ENCODE data around the gene KCNJ14.

Gene KCNJ14

GRCh38 chr19:48506138-48506733 lies 50.9 kb downstream of the KCNJ14 start:
- TF ChIP-seq POLR2AphosphoS5 (IDR thresholded peaks at IDR 0.05; ENCODE audit: low read depth, low read length) (no peak), TAF1 (IDR thresholded peaks at IDR 0.05; ENCODE audit: borderline replicate concordance, low read depth, low read length) (no peak), POLR2A (IDR thresholded peaks at IDR 0.05; ENCODE audit: low read depth, low read length) (no peak)
- no peak for FAIRE-seq
- peak; percentile 42 for DNase-seq (ENCODE audit: insufficient read length)

DNA sequence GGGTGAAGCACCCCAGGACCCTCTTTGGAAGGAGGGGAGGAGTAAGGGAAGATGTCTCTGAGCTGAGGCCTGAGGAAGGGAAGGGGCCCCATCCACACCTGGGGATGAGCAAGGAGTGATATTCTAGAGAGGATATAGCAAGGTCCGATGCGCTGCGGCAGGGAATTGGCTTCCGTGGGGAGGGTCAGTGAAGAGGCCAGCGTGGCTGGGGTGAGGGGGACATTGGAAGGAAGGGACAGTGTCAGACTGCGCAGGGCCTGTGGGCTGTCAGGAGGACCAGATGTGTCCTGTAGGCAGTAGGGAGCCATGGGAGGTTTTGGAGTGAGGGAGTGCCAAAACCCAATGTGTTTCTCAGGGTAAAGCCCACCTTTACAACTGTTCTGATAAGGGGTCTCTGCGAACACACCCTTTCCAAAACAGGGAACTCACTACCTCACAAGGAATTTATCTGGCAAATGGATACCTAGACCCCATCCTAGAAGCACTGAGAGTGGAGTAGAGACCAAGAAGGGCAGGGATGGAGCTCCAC lies 52.6 kb downstream of the KCNJ14 start:
- DNase-seq (ENCODE audit: insufficient read length), result no peak

GRCh38 chr19:48508729-48509411 lies 53.5 kb downstream of the KCNJ14 start:
- DNase-seq (ENCODE audit: insufficient read length) (no peak), FAIRE-seq (no peak)
- no peak for TF ChIP-seq TAF1 (IDR thresholded peaks at IDR 0.05; ENCODE audit: borderline replicate concordance, low read depth, low read length)
- TF ChIP-seq POLR2AphosphoS5 (IDR thresholded peaks at IDR 0.05; ENCODE audit: low read depth, low read length), result no peak
- no peak for TF ChIP-seq POLR2A (IDR thresholded peaks at IDR 0.05; ENCODE audit: low read depth, low read length)

More for the DNA sequence above, 52.6 kb downstream of the KCNJ14 start:
- TF ChIP-seq POLR2AphosphoS5 (IDR thresholded peaks at IDR 0.05; ENCODE audit: low read depth, low read length), result no peak
- no peak for FAIRE-seq

DNA sequence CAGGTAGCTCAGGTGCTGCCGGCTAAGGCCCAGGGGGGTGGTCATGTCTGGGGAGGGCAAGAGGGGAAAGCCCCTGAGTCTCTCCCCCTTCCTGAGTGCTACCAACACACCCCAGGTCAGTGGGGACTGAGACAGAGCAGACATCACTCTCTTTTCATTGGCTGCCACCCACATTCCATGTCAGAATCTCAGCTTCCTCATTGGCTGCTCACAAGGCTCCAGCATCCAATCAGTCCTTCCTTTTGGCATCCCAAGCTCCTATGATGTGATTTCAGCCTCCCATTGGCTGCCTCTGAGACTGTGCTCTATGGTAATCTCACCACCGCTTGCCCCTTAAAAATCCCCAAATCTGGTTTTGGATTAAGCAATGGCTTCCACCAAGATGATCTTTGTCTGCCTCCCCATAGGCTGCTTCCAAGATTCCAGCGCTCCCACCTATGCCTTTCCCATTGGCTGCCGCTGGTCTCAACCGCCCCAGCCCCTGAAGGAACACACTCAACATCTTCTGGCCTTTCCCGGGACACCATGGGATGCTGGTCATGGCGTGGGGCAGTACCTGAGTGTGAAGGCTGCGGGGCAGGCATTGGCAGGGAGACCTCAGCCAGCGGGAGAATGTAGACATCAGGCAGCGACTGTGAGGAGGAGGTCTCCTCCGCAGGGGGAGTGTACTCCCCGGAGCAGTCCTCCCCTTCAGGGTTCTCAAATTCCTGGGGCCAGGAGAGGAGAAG lies 54.3 kb downstream of the KCNJ14 start:
- FAIRE-seq (no peak), DNase-seq (ENCODE audit: insufficient read length) (no peak)
- TF ChIP-seq TAF1 (IDR thresholded peaks at IDR 0.05; ENCODE audit: borderline replicate concordance, low read depth, low read length), result no peak
- TF ChIP-seq POLR2AphosphoS5 (IDR thresholded peaks at IDR 0.05; ENCODE audit: low read depth, low read length), result no peak
- no peak for TF ChIP-seq POLR2A (IDR thresholded peaks at IDR 0.05; ENCODE audit: low read depth, low read length)

DNA sequence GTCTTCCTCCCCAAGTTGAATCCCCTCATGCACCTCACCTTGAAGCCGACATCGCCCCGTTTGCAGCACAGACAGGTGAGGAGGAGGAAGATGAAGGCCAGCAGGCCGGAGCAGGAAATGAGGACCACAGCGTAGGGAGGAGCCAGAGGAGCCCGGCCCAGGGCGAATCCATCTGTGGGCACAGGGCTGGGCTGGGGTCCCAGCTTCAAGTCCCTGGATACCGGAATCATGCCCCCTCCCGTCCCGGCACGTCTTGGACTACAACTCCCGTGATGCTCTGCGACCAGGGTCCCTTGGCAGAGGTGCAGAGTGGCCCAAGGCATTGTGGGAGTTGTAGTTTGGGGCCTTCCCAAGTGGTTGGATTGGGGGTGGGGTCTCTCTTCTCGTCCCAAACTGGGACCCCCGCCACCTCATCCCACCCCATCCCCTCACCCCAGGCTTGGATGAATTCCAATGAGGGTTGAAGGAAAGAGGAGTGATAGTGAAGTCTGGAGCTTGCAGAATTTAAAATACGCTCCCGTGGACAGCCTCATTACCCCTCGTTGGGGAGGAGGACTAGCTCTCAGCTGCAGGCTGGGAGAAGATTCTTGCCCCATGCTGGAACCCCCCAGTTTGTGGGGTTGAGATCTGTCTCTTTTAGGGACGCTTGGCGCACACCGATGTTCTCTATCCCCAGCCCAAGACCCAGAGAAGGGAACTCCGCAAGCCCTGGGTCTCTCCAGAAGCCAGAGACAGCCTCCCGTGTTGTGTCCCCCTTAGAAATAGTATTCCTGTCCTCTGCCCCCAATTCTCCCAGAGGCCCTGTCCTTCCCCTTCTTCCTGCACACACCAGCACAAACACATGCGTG lies 55.3 kb downstream of the KCNJ14 start:
- FAIRE-seq, result peak; percentile 74
- TF ChIP-seq POLR2A (IDR thresholded peaks at IDR 0.05; ENCODE audit: low read depth, low read length), result no peak
- no peak for TF ChIP-seq TAF1 (IDR thresholded peaks at IDR 0.05; ENCODE audit: borderline replicate concordance, low read depth, low read length)
- TF ChIP-seq POLR2AphosphoS5 (IDR thresholded peaks at IDR 0.05; ENCODE audit: low read depth, low read length), result no peak

GRCh38 chr19:48511321-48511731 lies 56.0 kb downstream of the KCNJ14 start:
- DNase-seq (ENCODE audit: insufficient read length), result no peak
- no peak for FAIRE-seq
- TF ChIP-seq TAF1 (IDR thresholded peaks at IDR 0.05; ENCODE audit: borderline replicate concordance, low read depth, low read length), result no peak
- TF ChIP-seq POLR2AphosphoS5 (IDR thresholded peaks at IDR 0.05; ENCODE audit: low read depth, low read length), result no peak
- no peak for TF ChIP-seq POLR2A (IDR thresholded peaks at IDR 0.05; ENCODE audit: low read depth, low read length)

More for the DNA sequence above, 55.3 kb downstream of the KCNJ14 start:
- DNase-seq (ENCODE audit: insufficient read length), result peak; percentile 61

GRCh38 chr19:48511800-48512503 lies 56.6 kb downstream of the KCNJ14 start, which contains the start of gene LMTK3:
TSS of gene LMTK3 (minus strand) at chr19:48511835. CDS start at chr19:48511576, 259 bp downstream.
- FAIRE-seq, result no peak
- no peak for DNase-seq (ENCODE audit: insufficient read length)
- no peak for TF ChIP-seq POLR2AphosphoS5 (IDR thresholded peaks at IDR 0.05; ENCODE audit: low read depth, low read length)
- no peak for TF ChIP-seq TAF1 (IDR thresholded peaks at IDR 0.05; ENCODE audit: borderline replicate concordance, low read depth, low read length)
- TF ChIP-seq POLR2A (IDR thresholded peaks at IDR 0.05; ENCODE audit: low read depth, low read length), result no peak

DNA sequence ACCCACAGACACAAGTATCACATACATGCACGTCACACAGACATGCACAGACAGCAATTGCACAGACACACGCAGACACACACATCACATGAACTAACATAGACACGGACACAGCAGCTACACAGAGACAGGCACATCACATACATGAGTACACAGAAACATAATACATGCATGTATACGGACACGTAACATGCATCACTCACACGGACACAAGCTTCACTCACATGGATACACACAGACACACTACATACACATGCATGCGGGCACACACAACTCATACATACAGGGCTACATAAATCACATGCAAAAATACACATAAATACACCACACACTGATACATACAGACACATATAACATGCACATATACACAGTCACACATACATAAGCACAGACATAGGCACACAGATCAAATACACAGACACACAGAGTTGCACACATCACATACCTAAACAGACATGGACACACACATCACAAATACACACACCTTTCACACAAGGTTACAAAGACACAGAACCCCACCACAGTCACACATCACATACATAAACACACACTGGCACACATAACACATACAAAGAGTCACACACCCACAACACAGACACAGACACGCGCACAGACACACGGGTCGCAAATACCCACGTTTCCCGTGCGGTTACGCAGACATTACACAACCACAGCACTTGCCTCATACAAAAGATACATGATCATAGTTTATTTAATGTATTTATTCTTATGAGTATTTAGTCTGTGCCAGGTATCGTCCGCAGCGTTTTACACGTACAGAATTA lies 57.3 kb downstream of the KCNJ14 start:
- FAIRE-seq, result no peak
- TF ChIP-seq POLR2AphosphoS5 (IDR thresholded peaks at IDR 0.05; ENCODE audit: low read depth, low read length) (no peak), POLR2A (IDR thresholded peaks at IDR 0.05; ENCODE audit: low read depth, low read length) (no peak), TAF1 (IDR thresholded peaks at IDR 0.05; ENCODE audit: borderline replicate concordance, low read depth, low read length) (no peak)
- DNase-seq (ENCODE audit: insufficient read length), result no peak

DNA sequence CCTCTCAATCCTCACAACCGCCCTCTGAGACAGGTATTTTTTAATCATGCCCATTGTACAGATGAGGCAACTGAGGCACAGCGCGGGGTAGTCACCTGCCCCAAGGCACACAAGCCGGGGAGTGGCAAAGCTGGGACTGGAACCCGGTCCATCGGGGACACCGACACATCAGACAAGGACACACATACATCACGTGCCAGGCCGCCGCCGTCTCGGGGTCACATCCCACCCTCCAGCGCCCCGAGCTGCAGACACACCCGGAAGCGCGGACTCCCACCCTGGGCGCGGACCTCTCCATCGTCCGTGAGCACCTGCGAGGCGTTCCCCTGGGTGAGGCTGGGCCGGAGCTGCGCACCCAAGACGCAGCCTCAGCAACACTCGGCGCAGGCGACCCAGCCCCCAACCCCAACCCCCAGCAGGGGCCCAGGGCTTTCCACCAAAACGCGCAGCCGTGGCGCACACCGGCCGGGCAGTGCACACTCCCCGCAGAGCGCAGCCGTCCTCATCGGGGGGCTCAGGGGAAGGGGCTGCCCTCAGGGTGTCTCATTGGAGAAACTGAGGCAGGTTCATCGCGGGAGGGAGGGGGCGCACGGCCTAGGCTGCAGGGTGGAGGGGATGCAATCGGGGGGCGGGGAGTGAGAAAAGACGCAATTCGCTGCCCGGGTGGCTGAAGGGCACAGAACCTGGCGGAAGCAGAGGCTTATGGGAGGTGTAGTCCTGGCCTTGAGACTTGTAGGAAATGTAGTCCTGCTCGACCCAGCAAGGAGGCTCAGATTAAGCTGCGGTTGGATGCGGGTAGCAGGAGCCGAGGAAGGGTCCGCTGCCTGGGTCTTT lies 58.1 kb downstream of the KCNJ14 start:
- peak; percentile 80 for DNase-seq (ENCODE audit: insufficient read length)
- FAIRE-seq, result peak; percentile 87
- TF ChIP-seq TAF1 (IDR thresholded peaks at IDR 0.05; ENCODE audit: borderline replicate concordance, low read depth, low read length) (no peak), POLR2A (IDR thresholded peaks at IDR 0.05; ENCODE audit: low read depth, low read length) (no peak), POLR2AphosphoS5 (IDR thresholded peaks at IDR 0.05; ENCODE audit: low read depth, low read length) (no peak)

Data from GM12892 (cell line).